Left lung (tissue), 10 donors: ENCODE measurements around the gene ATOX1. TPM values are rescaled to one million over a fixed set of nuclear protein-coding genes. Genes with fewer than 3 reads are reported as not detected.
"Not testable (repeated sequence)": the region's sequence is repeated elsewhere in the genome, so short reads cannot be mapped to it uniquely, and the experiment has no call there.

Experiments
- ATAC-seq: fragments of 200-7000 bp; cut with Tn5 transposase; one replicate; pipeline ENCODE4 v1.9.1; 2020; ENCODE audit warnings: moderate library complexity
- DNase-seq, 4 donors: peaks; one replicate each; pipeline ENCODE4 v3.0.0-alpha.2; 2013 to 2020
- H3K27ac ChIP-seq, 2 donors: fragments of 200-600 bp; sonication (generic) in 1 of 2; one replicate each; pipeline versions ENCODE4 v1.5.0 to v1.8.0; 2020 to 2021
- H3K27me3 ChIP-seq, 2 donors: fragments of 200-600 bp; sonication (generic) in 1 of 2; one replicate each; pipeline versions ENCODE4 v1.5.0 to v1.8.0; 2020 to 2021
- H3K36me3 ChIP-seq, 2 donors: fragments of 200-600 bp; sonication (generic) in 1 of 2; one replicate each; pipeline versions ENCODE4 v1.5.0 to v1.8.0; 2020 to 2021
- H3K4me1 ChIP-seq, 2 donors: fragments of 200-600 bp; one replicate each; pipeline ENCODE4 v1.8.0; 2021
- H3K4me3 ChIP-seq, 2 donors: fragments of 200-600 bp; sonication (generic) in 1 of 2; one replicate each; pipeline versions ENCODE4 v1.5.0 to v1.8.0; 2020 to 2021; ENCODE audit warnings: mild to moderate bottlenecking in 1 of 2
- H3K9me3 ChIP-seq, 2 donors: fragments of 200-600 bp; sonication (generic) in 1 of 2; one replicate each; pipeline versions ENCODE4 v1.5.0 to v1.8.0; 2020 to 2021
- intact Hi-C, 2 donors: fragments of 100-400 bp; cut with DNase I; formaldehyde crosslinking; loops; one replicate each; pipeline versions ENCODE4 v1.11.2 to v1.14.2; 2022
- polyA plus RNA-seq, 6 donors: library from polyadenylated mRNA; unstranded; fragments of 120-200 nt; gene quantifications; one replicate each; pipeline ENCODE4 v1.2.1, GENCODE V29; 2013; ENCODE audit not compliant: insufficient read length in 6 of 6
- total RNA-seq, 2 donors: library from RNA; stranded (reverse); fragmentation: NEBNext Ultra II Directional; extraction: Animal tissue kit (Norgen Biotek cat#: 25700); gene quantifications; one replicate each; pipeline ENCODE4 v1.2.1, GENCODE V29; 2021
- TF ChIP-seq, protein P1 (sequence below), 2 donors: fragments of 200-600 bp; sonication (generic) in 1 of 2; IDR thresholded peaks; one replicate each; pipeline versions ENCODE4 v1.5.0 to v1.8.0; 2021; ENCODE audit warnings: antibody characterized with exemption in 2 of 2
- donor health status: DM: no; HTN: yes; CAD: no.
- donor health status: DM: no; HTN: no; CAD: no.

The ATOX1 gene
- total and polyA plus RNA-seq, 8 donors = 58.4 to 89.7 (median 73.2) TPM

- peaks cover 0 to 52% of the 10 kb centered on the region in 2 donors for H3K36me3 ChIP-seq
Measured at GRCh38 chr5:151786468-151786867, 28.0 kb upstream of the ATOX1 start.

DNA sequence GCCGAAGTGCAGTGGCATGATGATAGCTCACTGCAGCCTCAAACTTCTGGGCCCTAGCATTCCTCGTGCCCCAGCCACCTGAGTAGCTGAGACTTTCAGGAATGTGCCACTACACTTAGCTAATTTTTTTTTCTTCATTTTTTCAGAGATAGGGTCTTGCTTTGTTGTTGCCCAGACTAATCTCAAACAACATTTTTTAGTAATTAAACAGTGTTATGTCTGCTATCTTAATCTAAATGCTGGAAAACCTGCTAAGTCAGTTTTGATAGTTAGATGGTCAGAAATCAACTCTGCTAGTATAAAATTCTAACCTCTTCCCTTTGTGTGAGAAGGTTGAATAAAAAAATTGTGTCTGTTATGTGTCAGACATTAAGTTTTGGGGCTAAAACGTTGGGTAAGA is 25.7 kb upstream of the ATOX1 start:
- Histone ChIP-seq H3K27me3 (no peaks in the 10 kb centered on the region), H3K4me3 (no peak overlapping the region), H3K9me3 (no peaks in the 10 kb centered on the region), H3K36me3 (peaks cover 0 to 29% of the 10 kb centered on the region in 2 donors), H3K27ac (no peak overlapping the region), H3K4me1 (peaks cover 3 to 59% of the 10 kb centered on the region in 2 donors)
- TF ChIP-seq, protein P1, sequence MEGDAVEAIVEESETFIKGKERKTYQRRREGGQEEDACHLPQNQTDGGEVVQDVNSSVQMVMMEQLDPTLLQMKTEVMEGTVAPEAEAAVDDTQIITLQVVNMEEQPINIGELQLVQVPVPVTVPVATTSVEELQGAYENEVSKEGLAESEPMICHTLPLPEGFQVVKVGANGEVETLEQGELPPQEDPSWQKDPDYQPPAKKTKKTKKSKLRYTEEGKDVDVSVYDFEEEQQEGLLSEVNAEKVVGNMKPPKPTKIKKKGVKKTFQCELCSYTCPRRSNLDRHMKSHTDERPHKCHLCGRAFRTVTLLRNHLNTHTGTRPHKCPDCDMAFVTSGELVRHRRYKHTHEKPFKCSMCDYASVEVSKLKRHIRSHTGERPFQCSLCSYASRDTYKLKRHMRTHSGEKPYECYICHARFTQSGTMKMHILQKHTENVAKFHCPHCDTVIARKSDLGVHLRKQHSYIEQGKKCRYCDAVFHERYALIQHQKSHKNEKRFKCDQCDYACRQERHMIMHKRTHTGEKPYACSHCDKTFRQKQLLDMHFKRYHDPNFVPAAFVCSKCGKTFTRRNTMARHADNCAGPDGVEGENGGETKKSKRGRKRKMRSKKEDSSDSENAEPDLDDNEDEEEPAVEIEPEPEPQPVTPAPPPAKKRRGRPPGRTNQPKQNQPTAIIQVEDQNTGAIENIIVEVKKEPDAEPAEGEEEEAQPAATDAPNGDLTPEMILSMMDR (IDR thresholded peaks at IDR 0.05) = no peak
- ATAC-seq (no peak), DNase-seq (no peak)
- intact Hi-C loops = no loop called here

More at GRCh38 chr5:151786468-151786867, 28.0 kb upstream of the ATOX1 start:
- Histone ChIP-seq H3K27me3 (no peaks in the 10 kb centered on the region), H3K9me3 (no peaks in the 10 kb centered on the region), H3K4me3 (no peak overlapping the region), H3K27ac (no peak overlapping the region), H3K4me1 (peaks cover 3 to 40% of the 10 kb centered on the region in 2 donors)
- TF ChIP-seq, protein P1 (IDR thresholded peaks at IDR 0.05) = no peak
- ATAC-seq (no peak), DNase-seq (no peak)
- intact Hi-C loops = no loop called here

DNA sequence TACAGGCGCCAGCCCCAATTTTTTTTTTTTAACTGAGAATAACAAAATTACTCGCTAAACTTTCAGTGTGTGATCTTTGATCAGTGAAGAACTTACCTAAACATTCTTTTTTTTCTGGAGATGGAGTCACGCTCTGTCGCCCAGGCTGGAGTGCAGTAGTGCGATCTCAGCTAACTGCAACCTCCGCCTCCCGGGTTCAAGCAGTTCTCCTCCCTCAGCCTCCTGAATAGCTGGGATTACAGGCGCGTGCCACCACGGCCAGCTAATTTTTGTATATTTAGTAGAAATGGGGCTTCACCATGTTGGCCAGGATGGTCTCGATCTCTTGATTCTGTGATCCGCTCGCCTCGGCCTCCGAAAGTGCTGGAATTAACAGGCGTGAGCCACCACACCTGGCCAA is 25.2 kb upstream of the ATOX1 start:
- H3K9me3 ChIP-seq, H3K27ac ChIP-seq, H3K27me3 ChIP-seq, ATAC-seq, H3K4me3 ChIP-seq, DNase-seq, intact Hi-C loops: not testable (repeated sequence)
- Histone ChIP-seq H3K4me1 (peaks cover 3 to 63% of the 10 kb centered on the region in 2 donors), H3K36me3 (peaks cover 0 to 29% of the 10 kb centered on the region in 2 donors)

DNA sequence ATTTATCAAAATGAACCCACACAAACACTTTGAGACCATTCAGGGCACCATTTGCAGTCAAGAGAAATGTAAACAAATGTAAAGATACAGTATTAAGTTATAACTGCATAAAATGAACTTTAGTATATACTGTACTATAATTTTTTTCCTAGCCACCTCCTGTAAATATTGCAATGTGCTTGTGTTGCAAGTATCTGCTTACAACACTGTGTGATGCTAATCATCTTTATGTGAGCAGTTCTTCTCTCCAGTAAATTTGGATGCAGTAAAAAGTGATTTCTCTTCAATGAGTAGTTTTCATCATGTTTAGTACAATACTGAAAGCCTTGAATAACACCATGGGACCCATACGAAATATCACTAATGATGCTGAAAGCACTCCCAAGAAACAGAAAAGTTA is 22.8 kb upstream of the ATOX1 start:
- Histone ChIP-seq H3K27ac (no peak overlapping the region), H3K36me3 (peaks cover 0 to 20% of the 10 kb centered on the region in 2 donors), H3K4me3 (no peak overlapping the region), H3K9me3 (no peaks in the 10 kb centered on the region), H3K4me1 (peaks cover 3 to 83% of the 10 kb centered on the region in 2 donors), H3K27me3 (no peaks in the 10 kb centered on the region)
- intact Hi-C loops = no loop called here
- no peak for ATAC-seq
- no peak for DNase-seq
- TF ChIP-seq, protein P1 (IDR thresholded peaks at IDR 0.05) = no peak

DNA sequence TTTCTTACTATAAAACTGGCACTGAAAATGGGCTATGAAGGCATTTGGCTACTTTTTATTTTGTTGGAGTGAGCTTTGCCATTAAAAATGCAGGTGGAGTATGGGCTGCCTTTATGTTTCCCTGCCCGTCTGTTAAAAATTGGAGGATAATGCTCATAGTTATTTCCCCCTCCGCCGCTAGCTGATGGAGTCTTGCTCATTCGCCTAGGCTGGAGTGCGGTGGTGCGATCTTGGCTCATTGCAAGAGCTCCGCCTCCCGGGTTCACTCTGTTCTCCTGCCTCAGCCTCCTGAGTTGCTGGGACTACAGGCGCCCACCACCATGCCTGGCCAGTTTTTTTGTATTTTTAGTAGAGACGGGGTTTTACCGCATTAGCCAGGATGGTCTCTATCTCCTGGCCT is 21.9 kb upstream of the ATOX1 start:
- Histone ChIP-seq H3K36me3 (peaks cover 0 to 20% of the 10 kb centered on the region in 2 donors), H3K27me3 (no peaks in the 10 kb centered on the region), H3K9me3 (no peaks in the 10 kb centered on the region), H3K4me3 (no peak overlapping the region), H3K4me1 (peaks cover 4 to 84% of the 10 kb centered on the region in 2 donors), H3K27ac (no peak overlapping the region)
- no peak for ATAC-seq
- no peak for DNase-seq
- intact Hi-C loops = no loop called here
- TF ChIP-seq, protein P1 (IDR thresholded peaks at IDR 0.05) = no peak

DNA sequence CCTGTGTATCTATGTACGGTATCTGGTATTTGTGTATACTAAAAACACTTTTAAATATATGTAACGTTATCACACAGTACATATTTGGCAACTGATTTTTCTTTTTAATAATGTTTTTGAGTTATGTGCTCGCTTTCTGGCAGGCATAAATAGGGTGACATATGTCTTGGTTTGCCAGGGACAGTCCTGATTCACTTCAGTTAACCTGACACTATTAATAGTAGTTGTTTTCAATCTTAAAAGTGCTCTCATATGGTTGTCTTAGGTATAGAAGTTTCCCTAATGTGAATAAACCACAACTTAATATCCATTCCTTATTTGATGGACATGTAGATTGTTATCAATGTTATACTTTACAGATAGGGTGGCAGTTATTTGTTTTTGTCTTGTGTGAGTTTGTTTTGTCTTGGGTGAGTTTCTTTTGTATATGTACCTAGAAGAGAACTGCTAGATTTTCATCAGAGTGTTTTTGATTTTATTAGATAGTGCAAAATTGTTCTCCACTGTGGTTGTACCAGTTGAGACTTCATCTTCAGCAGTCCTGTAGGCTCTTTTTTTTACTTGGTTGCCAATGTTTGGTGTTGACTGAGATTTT is 21.2 kb upstream of the ATOX1 start:
- no peak for ATAC-seq
- intact Hi-C loops = no loop called here
- peaks cover 0 to 20% of the 10 kb centered on the region in 2 donors for H3K36me3 ChIP-seq
- TF ChIP-seq, protein P1 (IDR thresholded peaks at IDR 0.05) = no peak
- H3K4me3 ChIP-seq = no peak overlapping the region
- no peaks in the 10 kb centered on the region for H3K27me3 ChIP-seq
- H3K9me3 ChIP-seq = no peaks in the 10 kb centered on the region
- no peak overlapping the region for H3K27ac ChIP-seq
- peaks cover 11 to 84% of the 10 kb centered on the region in 2 donors for H3K4me1 ChIP-seq
- DNase-seq = no peak
